ENCODE measurements around the gene PCMTD2.

Gene PCMTD2

DNA sequence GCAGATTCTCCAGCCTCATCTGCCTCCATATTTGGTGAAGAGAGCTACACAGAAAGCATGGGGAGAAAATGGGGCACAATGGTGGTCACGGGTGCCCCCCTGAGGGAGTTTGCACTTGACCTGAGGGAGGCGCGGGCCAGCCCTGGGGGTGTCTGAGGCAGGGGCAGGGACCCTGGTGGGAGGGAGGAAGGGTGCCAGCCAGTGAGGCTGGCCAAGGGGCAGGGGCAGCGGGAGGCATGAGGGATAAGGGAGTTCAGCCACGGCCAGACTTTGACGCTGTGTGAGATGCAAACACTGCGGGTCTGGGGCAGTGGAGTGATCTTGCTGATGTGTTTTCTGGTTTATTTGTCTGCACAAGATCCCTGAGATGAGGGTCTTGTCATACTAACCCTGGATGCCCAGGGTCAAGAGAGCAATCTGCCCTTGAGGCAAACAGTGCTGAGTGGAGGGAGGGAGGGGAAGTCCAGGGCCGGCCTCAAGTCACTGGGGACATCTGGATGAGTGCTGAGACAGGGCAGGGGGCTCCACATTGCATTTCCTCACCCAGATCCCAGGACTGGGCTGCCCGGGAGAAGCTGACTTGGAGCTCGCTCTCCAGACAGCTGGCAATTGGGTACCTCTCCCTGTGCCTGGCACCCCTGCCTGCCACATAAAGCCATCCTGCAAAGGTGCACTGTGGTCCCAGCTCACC, 8.8 kb upstream of the PCMTD2 start:
- WGBS (ENCODE audit: insufficient coverage, insufficient read length) = no CpG with 5 or more reads among the region's 10 CpGs
- H3K27ac ChIP-seq (ENCODE audit: low read length) = no peak overlapping the region

DNA sequence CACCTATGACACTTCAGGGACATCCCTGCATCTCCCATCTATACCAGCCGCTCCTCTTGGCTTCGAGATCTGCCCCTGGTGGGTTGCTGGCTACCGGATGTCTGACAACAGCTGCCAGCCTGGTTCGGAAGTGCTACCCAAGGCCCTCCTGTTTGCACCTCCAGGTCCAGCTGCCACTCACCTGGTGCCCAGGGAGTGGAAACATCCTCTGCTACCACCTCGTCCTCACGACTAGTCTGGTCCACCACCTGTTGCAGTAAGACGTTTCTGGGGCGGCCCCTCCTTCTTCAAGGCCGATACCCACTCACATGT, 8.3 kb upstream of the PCMTD2 start:
- H3K27ac ChIP-seq (ENCODE audit: low read length) = no peak overlapping the region
- H3K9me3 ChIP-seq (ENCODE audit: control insufficient read depth, insufficient read depth, low read length) = no peaks in the 10 kb centered on the region
- no peak overlapping the region for H3K4me3 ChIP-seq (ENCODE audit: low read length)
- no CpG with 5 or more reads among the region's 9 CpGs for WGBS (ENCODE audit: insufficient coverage, insufficient read length)
- no peaks in the 10 kb centered on the region for H3K36me3 ChIP-seq (ENCODE audit: control insufficient read depth, insufficient read depth, low read length)
- no peaks in the 10 kb centered on the region for H3K4me1 ChIP-seq (ENCODE audit: control insufficient read depth, insufficient read depth, low read length)
- H3K27me3 ChIP-seq (ENCODE audit: control insufficient read depth, insufficient read depth, low read length) = no peaks in the 10 kb centered on the region
- no peak for DNase-seq (ENCODE audit: low read depth, low spot score)

More for the DNA sequence above, 8.8 kb upstream of the PCMTD2 start:
- Histone ChIP-seq H3K36me3 (ENCODE audit: control insufficient read depth, insufficient read depth, low read length) (no peaks in the 10 kb centered on the region), H3K27me3 (ENCODE audit: control insufficient read depth, insufficient read depth, low read length) (no peaks in the 10 kb centered on the region), H3K4me1 (ENCODE audit: control insufficient read depth, insufficient read depth, low read length) (no peaks in the 10 kb centered on the region), H3K4me3 (ENCODE audit: low read length) (no peak overlapping the region), H3K9me3 (ENCODE audit: control insufficient read depth, insufficient read depth, low read length) (no peaks in the 10 kb centered on the region)
- no peak for DNase-seq (ENCODE audit: low read depth, low spot score)

GRCh38 chr20:64247970-64248841, 7.3 kb upstream of the PCMTD2 start:
- Histone ChIP-seq H3K36me3 (ENCODE audit: control insufficient read depth, insufficient read depth, low read length) (no peaks in the 10 kb centered on the region), H3K9me3 (ENCODE audit: control insufficient read depth, insufficient read depth, low read length) (no peaks in the 10 kb centered on the region), H3K4me3 (ENCODE audit: low read length) (no peak overlapping the region; the same call in 1 of the 2 replicates), H3K4me1 (ENCODE audit: control insufficient read depth, insufficient read depth, low read length) (no peaks in the 10 kb centered on the region), H3K27me3 (ENCODE audit: control insufficient read depth, insufficient read depth, low read length) (no peaks in the 10 kb centered on the region), H3K27ac (ENCODE audit: low read length) (no peak overlapping the region)
- no peak for DNase-seq (ENCODE audit: low read depth, low spot score)
- WGBS (ENCODE audit: insufficient coverage, insufficient read length) = no CpG with 5 or more reads among the region's 33 CpGs

DNA sequence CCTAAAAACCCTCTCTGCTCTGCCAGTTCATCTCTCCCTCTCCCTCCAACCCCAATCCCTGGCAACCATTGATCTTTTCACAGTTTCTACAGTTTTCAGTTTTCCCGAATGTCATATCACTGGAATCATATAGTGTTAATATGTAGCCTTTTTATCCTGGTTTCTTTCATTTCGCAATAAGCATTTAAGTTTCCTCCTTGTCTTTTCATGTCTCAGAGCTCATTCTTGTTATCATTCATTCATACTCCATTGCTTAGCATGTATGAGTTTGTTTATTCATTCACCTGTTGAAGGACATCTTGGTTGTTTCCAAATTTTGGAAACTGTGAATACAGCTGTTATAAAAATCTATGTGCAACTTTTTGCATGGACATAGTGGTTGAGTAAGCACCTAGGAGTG, 5.5 kb upstream of the PCMTD2 start:
- no CpG with 5 or more reads among the region's 2 CpGs for WGBS (ENCODE audit: insufficient coverage, insufficient read length)
- H3K9me3 ChIP-seq (ENCODE audit: control insufficient read depth, insufficient read depth, low read length) = no peaks in the 10 kb centered on the region

GRCh38 chr20:64253000-64253383, 2.6 kb upstream of the PCMTD2 start:
- Histone ChIP-seq H3K27ac (ENCODE audit: low read length) (no peak overlapping the region), H3K4me1 (ENCODE audit: control insufficient read depth, insufficient read depth, low read length) (peaks cover 1% of the 10 kb centered on the region; the same call in 1 of the 2 replicates)
- DNase-seq (ENCODE audit: low read depth, low spot score) = no peak

More for the DNA sequence above, 5.5 kb upstream of the PCMTD2 start:
- Histone ChIP-seq H3K27ac (ENCODE audit: low read length) (no peak overlapping the region), H3K36me3 (ENCODE audit: control insufficient read depth, insufficient read depth, low read length) (no peaks in the 10 kb centered on the region), H3K4me3 (ENCODE audit: low read length) (no peak overlapping the region), H3K27me3 (ENCODE audit: control insufficient read depth, insufficient read depth, low read length) (no peaks in the 10 kb centered on the region), H3K4me1 (ENCODE audit: control insufficient read depth, insufficient read depth, low read length) (no peaks in the 10 kb centered on the region)
- DNase-seq (ENCODE audit: low read depth, low spot score) = no peak

DNA sequence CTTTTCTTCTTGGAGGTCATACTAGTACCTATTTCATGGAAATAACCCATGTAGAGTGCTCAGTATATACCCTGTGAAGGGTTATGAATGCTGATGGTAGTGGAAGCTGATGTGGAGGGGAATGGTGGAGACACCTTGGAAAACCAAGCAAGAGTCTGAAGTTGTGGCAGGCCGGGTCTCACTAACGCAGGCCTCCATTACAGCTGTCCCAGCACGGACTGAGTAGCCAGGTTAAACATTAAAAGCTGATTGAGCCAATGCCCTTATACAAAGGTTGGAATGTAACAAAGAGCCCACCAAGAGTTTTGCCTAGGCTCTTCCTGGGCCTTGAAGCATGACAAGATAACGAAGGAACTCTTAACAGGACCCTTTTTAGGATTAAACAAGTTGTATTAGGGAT, 2.1 kb upstream of the PCMTD2 start:
- Histone ChIP-seq H3K27ac (ENCODE audit: low read length) (no peak overlapping the region), H3K4me3 (ENCODE audit: low read length) (no peak overlapping the region), H3K9me3 (ENCODE audit: control insufficient read depth, insufficient read depth, low read length) (no peaks in the 10 kb centered on the region), H3K4me1 (ENCODE audit: control insufficient read depth, insufficient read depth, low read length) (peaks cover 1% of the 10 kb centered on the region; the same call in 1 of the 2 replicates), H3K36me3 (ENCODE audit: control insufficient read depth, insufficient read depth, low read length) (no peaks in the 10 kb centered on the region), H3K27me3 (ENCODE audit: control insufficient read depth, insufficient read depth, low read length) (no peaks in the 10 kb centered on the region)
- WGBS (ENCODE audit: insufficient coverage, insufficient read length) = no CpG with 5 or more reads among the region's 4 CpGs
- no peak for DNase-seq (ENCODE audit: low read depth, low spot score)

More at GRCh38 chr20:64253000-64253383, 2.6 kb upstream of the PCMTD2 start:
- Histone ChIP-seq H3K9me3 (ENCODE audit: control insufficient read depth, insufficient read depth, low read length) (no peaks in the 10 kb centered on the region), H3K4me3 (ENCODE audit: low read length) (no peak overlapping the region), H3K27me3 (ENCODE audit: control insufficient read depth, insufficient read depth, low read length) (no peaks in the 10 kb centered on the region), H3K36me3 (ENCODE audit: control insufficient read depth, insufficient read depth, low read length) (no peaks in the 10 kb centered on the region)
- WGBS (ENCODE audit: insufficient coverage, insufficient read length) = no CpG with 5 or more reads among the region's 4 CpGs

- H3K9me3 ChIP-seq (ENCODE audit: control insufficient read depth, insufficient read depth, low read length) = no peaks in the 10 kb centered on the region
- no CpG with 5 or more reads among the region's 5 CpGs for WGBS (ENCODE audit: insufficient coverage, insufficient read length)
- DNase-seq (ENCODE audit: low read depth, low spot score) = no peak
- peaks cover 1% of the 10 kb centered on the region; the same call in 1 of the 2 replicates for H3K4me1 ChIP-seq (ENCODE audit: control insufficient read depth, insufficient read depth, low read length)
- H3K36me3 ChIP-seq (ENCODE audit: control insufficient read depth, insufficient read depth, low read length) = no peaks in the 10 kb centered on the region
- H3K27ac ChIP-seq (ENCODE audit: low read length) = no peak overlapping the region
- no peaks in the 10 kb centered on the region for H3K27me3 ChIP-seq (ENCODE audit: control insufficient read depth, insufficient read depth, low read length)
- no peak overlapping the region for H3K4me3 ChIP-seq (ENCODE audit: low read length)
Observed at GRCh38 chr20:64254156-64254555, 1.4 kb upstream of the PCMTD2 start.

DNA sequence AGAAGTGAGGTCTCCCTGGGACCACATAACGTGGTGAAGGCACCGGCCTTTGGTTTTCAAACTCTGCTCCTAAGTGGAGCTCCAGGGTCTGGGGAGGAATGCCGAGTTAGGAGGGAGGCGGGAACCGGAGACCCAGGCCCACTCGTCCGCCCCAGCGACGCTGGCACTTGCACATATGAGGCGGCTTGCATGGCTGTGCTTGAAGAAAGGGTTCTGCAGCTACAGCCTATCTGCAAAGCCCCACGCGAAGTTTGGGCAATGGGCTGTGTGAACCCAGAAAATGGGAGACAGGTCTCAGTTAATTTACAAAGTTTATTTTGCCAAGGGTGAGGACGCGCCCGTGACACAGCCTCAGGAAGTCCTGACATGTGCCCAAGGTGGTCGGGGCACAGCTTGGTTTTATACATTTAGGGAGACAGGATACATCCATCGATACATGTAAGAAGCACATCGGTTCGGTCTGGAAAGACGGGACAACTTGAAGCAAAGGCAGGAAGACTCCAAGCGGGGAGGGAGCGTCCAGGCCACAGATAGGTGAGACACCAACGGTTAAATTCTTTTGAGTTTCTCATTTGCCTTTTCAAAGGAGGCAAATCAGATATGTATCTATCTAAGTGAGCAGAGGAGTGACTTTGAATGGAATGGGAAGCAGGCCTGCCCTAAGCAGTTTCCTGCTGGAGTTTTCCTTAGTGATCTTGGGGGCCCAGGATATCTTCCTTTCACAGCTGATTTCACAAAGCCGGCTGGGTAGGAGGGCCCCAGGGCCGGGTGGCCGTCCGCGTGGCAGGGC, 782 bp upstream of the PCMTD2 start:
- Histone ChIP-seq H3K27me3 (ENCODE audit: control insufficient read depth, insufficient read depth, low read length) (no peaks in the 10 kb centered on the region), H3K9me3 (ENCODE audit: control insufficient read depth, insufficient read depth, low read length) (no peaks in the 10 kb centered on the region), H3K27ac (ENCODE audit: low read length) (no peak overlapping the region), H3K4me1 (ENCODE audit: control insufficient read depth, insufficient read depth, low read length) (peaks cover 1% of the 10 kb centered on the region; the same call in 1 of the 2 replicates), H3K4me3 (ENCODE audit: low read length) (peak overlapping the region; percentile 99; the same call in 1 of the 2 replicates), H3K36me3 (ENCODE audit: control insufficient read depth, insufficient read depth, low read length) (no peaks in the 10 kb centered on the region)
- DNase-seq (ENCODE audit: low read depth, low spot score) = no peak
- WGBS (ENCODE audit: insufficient coverage, insufficient read length) = no CpG with 5 or more reads among the region's 28 CpGs

DNA sequence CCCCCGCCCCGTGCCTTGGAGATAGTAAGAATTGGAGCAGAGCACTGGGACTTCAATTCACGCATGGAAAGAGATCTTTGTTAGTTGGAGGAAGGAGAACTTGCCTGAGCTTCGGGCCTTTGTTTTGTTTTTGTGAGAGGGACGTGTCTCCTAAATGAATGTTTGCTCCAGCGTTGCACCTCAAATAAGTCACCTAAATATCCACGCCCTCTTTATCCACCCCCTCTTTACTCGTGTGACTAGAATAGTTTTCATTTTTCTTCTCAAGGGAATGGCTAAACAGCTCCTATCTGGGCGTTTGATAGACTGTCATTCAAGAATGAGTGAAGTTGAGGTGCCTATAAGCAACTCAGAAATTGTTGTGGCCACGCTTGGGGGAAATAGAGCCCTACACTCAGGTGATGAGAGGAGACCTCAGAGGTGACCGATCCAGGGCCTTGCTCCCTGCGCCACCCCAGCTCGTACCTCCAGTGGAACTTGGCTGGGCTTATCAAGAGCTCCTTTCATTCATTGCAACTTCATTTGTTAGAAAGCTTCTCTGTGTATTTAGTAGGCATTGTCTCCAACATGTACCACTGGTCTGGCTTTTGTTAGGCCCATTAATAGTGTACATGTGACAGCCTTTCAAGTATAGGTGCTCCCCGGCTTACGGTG, 861 bp downstream of the PCMTD2 start:
- H3K9me3 ChIP-seq (ENCODE audit: control insufficient read depth, insufficient read depth, low read length) = no peaks in the 10 kb centered on the region
- H3K27ac ChIP-seq (ENCODE audit: low read length) = no peak overlapping the region
- WGBS (ENCODE audit: insufficient coverage, insufficient read length) = no CpG with 5 or more reads among the region's 15 CpGs
- no peak for DNase-seq (ENCODE audit: low read depth, low spot score)
- no peaks in the 10 kb centered on the region for H3K27me3 ChIP-seq (ENCODE audit: control insufficient read depth, insufficient read depth, low read length)
- peaks cover 1% of the 10 kb centered on the region; the same call in 1 of the 2 replicates for H3K4me1 ChIP-seq (ENCODE audit: control insufficient read depth, insufficient read depth, low read length)
- H3K36me3 ChIP-seq (ENCODE audit: control insufficient read depth, insufficient read depth, low read length) = no peaks in the 10 kb centered on the region
- H3K4me3 ChIP-seq (ENCODE audit: low read length) = peak overlapping the region; percentile 99; the same call in 1 of the 2 replicates
